ENCODE results near the gene ABHD8.

GRCh38 chr19:17286752-17287151 is 16.5 kb downstream of the ABHD8 start:
- TF ChIP-seq CTCF (CRISPR knock-in tag; IDR thresholded peaks at IDR 0.05) = no peak
- TF ChIP-seq ZNF543 (CRISPR knock-in tag; IDR thresholded peaks at IDR 0.05) = no peak
